ENCODE data around the gene LDLRAD3. TPM values are rescaled to one million over a fixed set of nuclear protein-coding genes. Genes with fewer than 3 reads are reported as not detected.

The LDLRAD3 gene
- total and polyA plus RNA-seq, 2 experiments from 2014 or later = 6.2 to 9.5 TPM

DNA sequence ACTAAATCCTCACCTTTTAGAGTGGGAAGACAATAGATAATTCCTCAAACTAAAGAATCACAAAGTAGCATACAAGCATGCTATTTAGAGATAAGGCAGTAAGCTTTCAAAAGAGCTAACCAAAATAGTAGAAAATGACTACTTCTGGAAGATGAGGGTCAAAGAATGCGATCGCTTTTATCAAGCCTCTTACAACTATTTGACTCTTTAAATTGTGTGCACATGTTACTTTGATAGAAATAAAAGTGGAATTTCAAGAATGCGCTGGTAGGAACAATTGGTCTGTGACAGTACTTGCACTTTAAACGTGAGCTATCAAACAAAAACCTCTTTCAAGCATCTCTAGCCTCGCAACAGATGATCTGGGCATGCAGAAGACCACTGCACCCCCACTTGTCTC, 248.1 kb downstream of the LDLRAD3 start:
- H3K27ac ChIP-seq = no peak overlapping the region
- peaks cover 9% of the 10 kb centered on the region for H3K4me1 ChIP-seq (ENCODE audit: low read depth)
- no peak overlapping the region for H3K4me3 ChIP-seq
- no peaks in the 10 kb centered on the region for H3K27me3 ChIP-seq
- TF ChIP-seq CTCF (IDR thresholded peaks at IDR 0.05; ENCODE audit: low read depth, low read length) = no peak
- H3K9me3 ChIP-seq (ENCODE audit: low read depth) = no peaks in the 10 kb centered on the region
- H3K36me3 ChIP-seq = no peaks in the 10 kb centered on the region
- no peak for DNase-seq (ENCODE audit: low read depth in 1 of 2, low spot score in 1 of 2)

GRCh38 chr11:36192425-36193289, 248.8 kb downstream of the LDLRAD3 start:
- Histone ChIP-seq H3K27ac (no peak overlapping the region), H3K9me3 (ENCODE audit: low read depth) (no peaks in the 10 kb centered on the region), H3K4me1 (ENCODE audit: low read depth) (peaks cover 9% of the 10 kb centered on the region), H3K4me3 (no peak overlapping the region), H3K36me3 (no peaks in the 10 kb centered on the region), H3K27me3 (no peaks in the 10 kb centered on the region)
- no peak for TF ChIP-seq CTCF (IDR thresholded peaks at IDR 0.05; ENCODE audit: low read depth, low read length)
- no peak for DNase-seq (ENCODE audit: low read depth in 1 of 2, low spot score in 1 of 2)

DNA sequence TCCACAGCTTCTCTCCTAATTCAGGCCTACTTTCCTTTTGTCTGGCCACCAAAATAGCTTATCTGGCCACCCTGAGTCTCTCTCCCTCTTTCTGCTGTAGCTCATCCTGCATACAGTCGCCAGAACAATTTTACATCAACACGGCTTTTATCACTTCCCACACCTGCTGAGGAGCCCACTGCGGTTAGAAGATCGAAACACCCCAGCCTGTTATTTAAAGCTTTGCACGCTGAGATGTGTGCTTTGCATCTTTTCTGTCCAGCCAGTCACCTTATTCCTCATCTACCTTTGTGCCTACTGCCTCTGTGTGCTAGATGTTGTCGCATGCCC, 249.4 kb downstream of the LDLRAD3 start:
- TF ChIP-seq CTCF (IDR thresholded peaks at IDR 0.05; ENCODE audit: low read depth, low read length) = no peak
- peaks cover 9% of the 10 kb centered on the region for H3K4me1 ChIP-seq (ENCODE audit: low read depth)
- no peak overlapping the region for H3K4me3 ChIP-seq
- H3K27ac ChIP-seq = no peak overlapping the region
- no peaks in the 10 kb centered on the region for H3K27me3 ChIP-seq
- no peaks in the 10 kb centered on the region for H3K9me3 ChIP-seq (ENCODE audit: low read depth)
- DNase-seq (ENCODE audit: low read depth in 1 of 2, low spot score in 1 of 2) = no peak
- no peaks in the 10 kb centered on the region for H3K36me3 ChIP-seq

GRCh38 chr11:36193721-36194120, 249.9 kb downstream of the LDLRAD3 start:
- H3K9me3 ChIP-seq (ENCODE audit: low read depth) = no peaks in the 10 kb centered on the region
- H3K4me1 ChIP-seq (ENCODE audit: low read depth) = peaks cover 9% of the 10 kb centered on the region
- H3K36me3 ChIP-seq = no peaks in the 10 kb centered on the region
- no peak for TF ChIP-seq CTCF (IDR thresholded peaks at IDR 0.05; ENCODE audit: low read depth, low read length)
- H3K27me3 ChIP-seq = no peaks in the 10 kb centered on the region
- no peak for DNase-seq (ENCODE audit: low read depth in 1 of 2, low spot score in 1 of 2)
- no peak overlapping the region for H3K27ac ChIP-seq
- H3K4me3 ChIP-seq = no peak overlapping the region

DNA sequence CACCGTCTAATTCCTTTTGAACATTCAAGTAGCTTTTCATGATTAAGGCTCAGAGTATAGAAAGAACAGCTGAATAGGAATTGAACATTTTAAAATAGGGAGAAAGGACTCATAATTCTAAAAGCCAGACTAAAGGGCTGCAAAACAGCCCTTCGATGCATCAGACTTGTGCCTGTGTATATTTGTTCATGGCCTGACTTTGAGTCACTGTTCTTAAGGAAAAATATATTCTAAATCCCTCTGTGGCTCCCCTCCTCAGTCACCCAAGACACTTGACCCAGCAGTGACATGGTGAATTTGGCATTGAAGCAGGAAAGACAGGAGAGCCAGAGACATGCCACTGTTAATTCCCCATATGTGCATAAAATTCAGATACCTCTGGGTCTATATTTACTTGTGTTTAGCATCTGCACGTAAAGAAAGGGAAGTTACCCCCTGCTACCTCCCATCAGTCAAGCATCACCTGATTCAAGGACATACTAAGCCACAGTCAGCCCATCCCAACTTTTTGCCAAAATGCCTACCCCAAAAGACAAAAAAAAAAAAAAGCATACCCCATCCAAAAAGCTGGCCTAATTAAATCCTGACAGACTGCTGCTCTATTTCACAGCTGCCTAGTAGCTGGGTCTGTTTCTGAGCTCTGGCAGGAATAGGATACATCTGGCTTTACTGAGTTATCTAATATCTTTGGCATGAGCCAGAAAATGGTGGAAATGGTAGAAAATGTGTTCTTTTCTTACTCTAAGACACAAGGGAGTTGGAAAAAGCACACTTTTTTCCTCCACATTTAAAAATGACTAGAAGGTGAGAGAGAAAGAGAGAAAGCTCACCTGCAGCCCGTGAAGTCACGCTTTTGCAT, 251.9 kb downstream of the LDLRAD3 start:
- H3K4me1 ChIP-seq (ENCODE audit: low read depth) = peaks cover 9% of the 10 kb centered on the region
- no peaks in the 10 kb centered on the region for H3K27me3 ChIP-seq
- H3K4me3 ChIP-seq = no peak overlapping the region
- no peaks in the 10 kb centered on the region for H3K9me3 ChIP-seq (ENCODE audit: low read depth)
- H3K36me3 ChIP-seq = no peaks in the 10 kb centered on the region
- TF ChIP-seq CTCF (IDR thresholded peaks at IDR 0.05; ENCODE audit: low read depth, low read length) = no peak
- H3K27ac ChIP-seq = no peak overlapping the region
- peak in 1 of 2 donors; percentile 58 for DNase-seq (ENCODE audit: low read depth in 1 of 2, low spot score in 1 of 2)
